Ascending aorta (tissue), 2 donors: Measurements from ENCODE around the gene APBB2. TPM values are rescaled to one million over a fixed set of nuclear protein-coding genes. Genes with fewer than 3 reads are reported as not detected.

Experiments
- DNase-seq, 2 donors: peaks; one replicate each; pipeline ENCODE4 v3.0.0-alpha.2; 2019; ENCODE audit warnings: low spot score in 2 of 2
- H3K27ac ChIP-seq, 2 donors: fragments of 200-600 bp; sonication (generic); one replicate each; pipeline ENCODE4 v1.5.1; 2016 to 2017; ENCODE audit warnings: mild to moderate bottlenecking in 1 of 2
- H3K27me3 ChIP-seq: fragments of 200-600 bp; sonication (generic); one replicate; pipeline ENCODE4 v1.5.1; 2017
- H3K36me3 ChIP-seq, 2 donors: fragments of 200-600 bp; sonication (generic); one replicate each; pipeline ENCODE4 v1.5.1; 2016
- H3K4me1 ChIP-seq, 2 donors: fragments of 200-600 bp; sonication (generic); one replicate each; pipeline ENCODE4 v1.5.1; 2016 to 2017; ENCODE audit warnings: mild to moderate bottlenecking in 1 of 2
- H3K4me3 ChIP-seq, 2 donors: fragments of 200-600 bp; sonication (generic); one replicate each; pipeline ENCODE4 v1.5.1; 2016 to 2017; ENCODE audit warnings: mild to moderate bottlenecking in 1 of 2
- H3K9me3 ChIP-seq, 2 donors: fragments of 200-600 bp; sonication (generic); one replicate each; pipeline ENCODE4 v1.5.1; 2016
- CTCF ChIP-seq, 3 experiments: fragments of 200-600 bp in 2 of 3; fragments of 450-650 bp in 1 of 3; sonication (generic) in 2 of 3; IDR thresholded peaks; one replicate each; pipeline ENCODE4 v1.5.1; 2016 to 2019; ENCODE audit warnings: antibody characterized with exemption in 3 of 3, mild to moderate bottlenecking in 1 of 3, moderate library complexity in 1 of 3
- intact Hi-C: fragments of 100-400 bp; cut with DNase I; formaldehyde crosslinking; loops from one replicate; pipeline ENCODE4 v1.15.1; 2023
- total RNA-seq: library from RNA; depleted of rRNA; stranded (reverse); fragments of >200 nt; gene quantifications from one replicate; pipeline ENCODE4 v1.1.0, GENCODE V29; 2016

APBB2 gene
- total RNA-seq, 1 donor from 2014 or later, result 51.4 TPM

- peaks cover 13 to 45% of the 10 kb centered on the region in 2 donors for H3K36me3 ChIP-seq
- peaks cover 0 to 4% of the 10 kb centered on the region in 2 donors for H3K4me1 ChIP-seq
Observed at GRCh38 chr4:40833212-40833611, 381.1 kb downstream of the APBB2 start.

GRCh38 chr4:40832175-40832574 lies 382.2 kb downstream of the APBB2 start:
- Histone ChIP-seq H3K4me3 (no peak overlapping the region), H3K27me3 (no peaks in the 10 kb centered on the region), H3K4me1 (peaks cover 0 to 2% of the 10 kb centered on the region in 2 donors), H3K36me3 (peaks cover 18 to 53% of the 10 kb centered on the region in 2 donors), H3K9me3 (no peaks in the 10 kb centered on the region), H3K27ac (no peak overlapping the region)
- no peak for DNase-seq
- intact Hi-C loops, result no loop called here
- TF ChIP-seq CTCF (IDR thresholded peaks at IDR 0.05), result no peak

More at GRCh38 chr4:40833212-40833611, 381.1 kb downstream of the APBB2 start:
- intact Hi-C loops, result no loop called here
- DNase-seq, result no peak
- H3K9me3 ChIP-seq, result no peaks in the 10 kb centered on the region
- no peak overlapping the region for H3K27ac ChIP-seq
- TF ChIP-seq CTCF (IDR thresholded peaks at IDR 0.05), result no peak
- H3K4me3 ChIP-seq, result no peak overlapping the region
- no peaks in the 10 kb centered on the region for H3K27me3 ChIP-seq

- intact Hi-C loops, result no loop called here
- TF ChIP-seq CTCF (IDR thresholded peaks at IDR 0.05), result no peak
- no peak for DNase-seq
- Histone ChIP-seq H3K9me3 (no peaks in the 10 kb centered on the region), H3K27me3 (no peaks in the 10 kb centered on the region), H3K27ac (no peak overlapping the region), H3K4me3 (no peak overlapping the region), H3K4me1 (no peaks in the 10 kb centered on the region), H3K36me3 (peaks cover 21 to 62% of the 10 kb centered on the region in 2 donors)
Observed at GRCh38 chr4:40831146-40831907, 383.0 kb downstream of the APBB2 start.

- DNase-seq, result no peak
- Histone ChIP-seq H3K36me3 (peaks cover 28 to 69% of the 10 kb centered on the region in 2 donors), H3K27ac (no peak overlapping the region)
Observed at GRCh38 chr4:40829586-40829985, 384.8 kb downstream of the APBB2 start.

GRCh38 chr4:40828661-40829060 lies 385.7 kb downstream of the APBB2 start:
- Histone ChIP-seq H3K27ac (no peak overlapping the region), H3K4me3 (no peak overlapping the region), H3K9me3 (no peaks in the 10 kb centered on the region), H3K4me1 (no peaks in the 10 kb centered on the region), H3K27me3 (no peaks in the 10 kb centered on the region), H3K36me3 (peaks cover 23 to 69% of the 10 kb centered on the region in 2 donors)
- no peak for TF ChIP-seq CTCF (IDR thresholded peaks at IDR 0.05)
- intact Hi-C loops, result no loop called here
- no peak for DNase-seq

More at GRCh38 chr4:40829586-40829985, 384.8 kb downstream of the APBB2 start:
- Histone ChIP-seq H3K27me3 (no peaks in the 10 kb centered on the region), H3K4me3 (no peak overlapping the region), H3K9me3 (no peaks in the 10 kb centered on the region), H3K4me1 (no peaks in the 10 kb centered on the region)
- intact Hi-C loops, result no loop called here
- TF ChIP-seq CTCF (IDR thresholded peaks at IDR 0.05), result no peak
